IMR-90 (cell line): Measurements from ENCODE around the gene MAN1C1. TPM values are rescaled to one million over a fixed set of nuclear protein-coding genes. Genes with fewer than 3 reads are reported as not detected.

ENCODE experiments used
- ATAC-seq: fragments of 200-7000 bp; cut with Tn5 transposase; 2 replicates; pipeline ENCODE4 v1.9.1; 2020; ENCODE audit warnings: low read depth, mild to moderate bottlenecking, moderate library complexity
- BruUV-seq: library from RNA; stranded (reverse); fragments of 400-500 nt; replicated peaks from 2 replicates; lab custom pipeline; 2021; lab: Mats Ljungman, UMichigan
- CTCF ChIA-PET: fragments of 300-600 bp; formaldehyde crosslinking; extraction: SDS; loops from one replicate; lab custom pipeline; 2021; ENCODE audit warnings: antibody characterized with exemption; lab: Yijun Ruan, JAX
- POLR2A ChIA-PET: fragments of 300-600 bp; sonication (Branson Sonifier 250); formaldehyde crosslinking; loops from one replicate; lab custom pipeline; 2022; ENCODE audit warnings: antibody characterized with exemption; ENCODE audit not compliant: unreplicated experiment; lab: Charles Lee
- DNase-seq: peaks from one replicate; pipeline ENCODE4 v3.0.0; 2013
- H2AFZ ChIP-seq: replicated peaks from 2 replicates; pipeline ENCODE3; 2013; ENCODE audit warnings: low read length, mild to moderate bottlenecking; ENCODE audit not compliant: poor library complexity
- H2AK5ac ChIP-seq: 2 replicates; pipeline ENCODE4 v1.6.1; 2013; ENCODE audit warnings: low read depth, low read length, inconsistent platforms
- H2AK9ac ChIP-seq: replicated peaks from 2 replicates; pipeline ENCODE3; 2013; ENCODE audit warnings: mild to moderate bottlenecking, low read depth, low read length, moderate library complexity; ENCODE audit not compliant: poor library complexity
- H2BK120ac ChIP-seq: 2 replicates; pipeline ENCODE4 v1.6.1; 2013; ENCODE audit warnings: low read depth, low read length, inconsistent platforms
- H2BK15ac ChIP-seq: 3 replicates; pipeline ENCODE4 v1.6.1; 2013; ENCODE audit warnings: low read depth, low read length, inconsistent platforms
- H2BK20ac ChIP-seq: 2 replicates; pipeline ENCODE4 v1.6.1; 2013; ENCODE audit warnings: low read depth, mild to moderate bottlenecking, inconsistent platforms, low read length, moderate library complexity
- H2BK5ac ChIP-seq: 2 replicates; pipeline ENCODE4 v1.6.1; 2013; ENCODE audit warnings: mild to moderate bottlenecking, low read depth, low read length, inconsistent platforms; ENCODE audit not compliant: poor library complexity, severe bottlenecking
- H3K14ac ChIP-seq: replicated peaks from 2 replicates; pipeline ENCODE4 v1.6.1; 2013; ENCODE audit warnings: low read depth, low read length, inconsistent platforms
- H3K18ac ChIP-seq: 2 replicates; pipeline ENCODE4 v1.6.1; 2013; ENCODE audit warnings: low read depth, low read length, control low read depth
- H3K23ac ChIP-seq: 2 replicates; pipeline ENCODE4 v1.6.1; 2013; ENCODE audit warnings: low read depth, low read length, inconsistent platforms
- H3K27ac ChIP-seq: 2 replicates; pipeline ENCODE4 v1.5.1; 2013; ENCODE audit warnings: mild to moderate bottlenecking, control low read depth, low read length; ENCODE audit not compliant: insufficient read depth
- H3K27me3 ChIP-seq: 2 replicates; pipeline ENCODE4 v1.6.1; 2013; ENCODE audit warnings: low read length; ENCODE audit not compliant: control insufficient read depth, insufficient read depth
- H3K36me3 ChIP-seq: 2 replicates; pipeline ENCODE4 v1.6.1; 2013; ENCODE audit warnings: low read length, mixed read lengths; ENCODE audit not compliant: control insufficient read depth, insufficient read depth
- H3K4ac ChIP-seq: 2 replicates; pipeline ENCODE4 v1.6.1; 2013; ENCODE audit warnings: low read depth, low read length, inconsistent platforms
- H3K4me1 ChIP-seq: 2 replicates; pipeline ENCODE4 v1.6.1; 2013; ENCODE audit warnings: low read length, mixed read lengths; ENCODE audit not compliant: control insufficient read depth, insufficient read depth
- H3K4me2 ChIP-seq: 2 replicates; pipeline ENCODE4 v1.6.1; 2013; ENCODE audit warnings: low read depth, mild to moderate bottlenecking, control low read depth, low read length, moderate library complexity
- H3K4me3 ChIP-seq: 2 replicates; pipeline ENCODE4 v1.5.1; 2013; ENCODE audit warnings: low read depth, mild to moderate bottlenecking, control low read depth, low read length, moderate library complexity; ENCODE audit not compliant: insufficient read depth
- H3K56ac ChIP-seq: 2 replicates; pipeline ENCODE4 v1.6.1; 2013; ENCODE audit warnings: low read length, inconsistent platforms; ENCODE audit not compliant: insufficient read depth; ENCODE audit errors: extremely low read depth
- H3K79me1 ChIP-seq, 2 experiments: 2 replicates each; pipeline ENCODE4 v1.6.1; 2013; ENCODE audit warnings: low read length in 2 of 2, inconsistent platforms in 1 of 2, low read depth in 1 of 2
- H3K9ac ChIP-seq: 2 replicates; pipeline ENCODE4 v1.6.1; 2013; ENCODE audit warnings: low read depth, low read length, control low read depth
- H3K9me1 ChIP-seq: 2 replicates; pipeline ENCODE4 v1.6.1; 2013; ENCODE audit warnings: low read length, inconsistent platforms; ENCODE audit not compliant: insufficient read depth
- H3K9me3 ChIP-seq: 2 replicates; pipeline ENCODE4 v1.6.1; 2013; ENCODE audit warnings: low read length; ENCODE audit not compliant: control insufficient read depth, insufficient read depth
- H4K20me1 ChIP-seq: 2 replicates; pipeline ENCODE4 v1.6.1; 2013; ENCODE audit warnings: low read length, inconsistent platforms; ENCODE audit not compliant: insufficient read depth
- H4K5ac ChIP-seq: 2 replicates; pipeline ENCODE4 v1.6.1; 2013; ENCODE audit warnings: mild to moderate bottlenecking, low read depth, low read length, control low read depth
- H4K8ac ChIP-seq, 2 experiments: 2 replicates each; pipeline ENCODE4 v1.6.1; 2013; ENCODE audit warnings: low read depth in 2 of 2, low read length in 2 of 2, control low read depth in 1 of 2, inconsistent platforms in 1 of 2
- H4K91ac ChIP-seq: 2 replicates; pipeline ENCODE4 v1.6.1; 2013; ENCODE audit warnings: low read depth, low read length, inconsistent platforms; ENCODE audit not compliant: insufficient read depth
- BHLHE40 ChIP-seq: fragments of 150-350 bp; IDR thresholded peaks from 2 replicates; pipeline ENCODE4 v1.6.1; 2016; ENCODE audit warnings: mild to moderate bottlenecking, low read depth, low read length
- CEBPB ChIP-seq: IDR thresholded peaks from 2 replicates; pipeline ENCODE4 v1.6.1; 2012; ENCODE audit warnings: low read depth, low read length, improper control_type of control experiment
- CHD1 ChIP-seq: IDR thresholded peaks from 2 replicates; pipeline ENCODE4 v1.6.1; 2012; ENCODE audit warnings: low read depth, low read length, improper control_type of control experiment
- CTCF ChIP-seq: conservative IDR thresholded peaks from 2 replicates; pipeline ENCODE4 v1.5.1; 2012; ENCODE audit warnings: mild to moderate bottlenecking, low read depth, low read length, improper control_type of control experiment
- FOS ChIP-seq: fragments of 150-350 bp; IDR thresholded peaks from 2 replicates; pipeline ENCODE4 v1.6.1; 2016; ENCODE audit warnings: low read depth, low read length
- MAFK ChIP-seq: IDR thresholded peaks from 2 replicates; pipeline ENCODE4 v1.6.1; 2012; ENCODE audit warnings: low read depth, low read length, improper control_type of control experiment
- MAZ ChIP-seq: IDR thresholded peaks from 2 replicates; pipeline ENCODE4 v1.6.1; 2012; ENCODE audit warnings: low read depth, mild to moderate bottlenecking, low read length, improper control_type of control experiment, moderate library complexity, borderline replicate concordance
- MXI1 ChIP-seq: IDR thresholded peaks from 2 replicates; pipeline ENCODE4 v1.6.1; 2012; ENCODE audit warnings: low read depth, mild to moderate bottlenecking, low read length, moderate library complexity, borderline replicate concordance
- NFE2L2 ChIP-seq: fragments of 150-350 bp; IDR thresholded peaks from 2 replicates; pipeline ENCODE4 v1.6.1; 2016; ENCODE audit warnings: low read depth, mild to moderate bottlenecking, low read length
- POLR2A ChIP-seq: IDR thresholded peaks from 2 replicates; pipeline ENCODE4 v1.6.1; 2012; ENCODE audit warnings: mild to moderate bottlenecking, low read depth, low read length
- RAD21 ChIP-seq: IDR thresholded peaks from 2 replicates; pipeline ENCODE4 v1.6.1; 2012; ENCODE audit warnings: low read length, improper control_type of control experiment
- RCOR1 ChIP-seq: IDR thresholded peaks from 2 replicates; pipeline ENCODE4 v1.6.1; 2012; ENCODE audit warnings: mild to moderate bottlenecking, low read length, improper control_type of control experiment; ENCODE audit not compliant: insufficient replicate concordance
- RFX5 ChIP-seq: IDR thresholded peaks from 2 replicates; pipeline ENCODE4 v1.8.0; 2012; ENCODE audit warnings: low read depth, mild to moderate bottlenecking, low read length, moderate library complexity
- SMC3 ChIP-seq: fragments of 150-350 bp; IDR thresholded peaks from 2 replicates; pipeline ENCODE4 v1.6.1; 2016; ENCODE audit warnings: low read depth, mild to moderate bottlenecking, antibody characterized with exemption, low read length, moderate library complexity
- USF2 ChIP-seq: fragments of 150-350 bp; IDR thresholded peaks from 2 replicates; pipeline ENCODE4 v1.6.1; 2017; ENCODE audit warnings: mild to moderate bottlenecking, antibody characterized with exemption, low read length, low read depth
- WGBS, 2 experiments: methylation state at CpG; one replicate each; pipeline versions ENCODE4 v1.1.5 to v1.1.7; 2013; ENCODE audit warnings: missing lambda C conversion rate in 2 of 2; ENCODE audit not compliant: insufficient read length in 1 of 2; ENCODE audit errors: extremely low coverage in 2 of 2; 5-methylcytosine and 5-hydroxymethylcytosine counted together
- dilution Hi-C: fragments of 300-500 bp; cut with HindIII; formaldehyde crosslinking; loops from one replicate; pipeline ENCODE4 v1.14.3; 2018; ENCODE audit warnings: low sequenced_read_pairs; ENCODE audit not compliant: unreplicated experiment
- in situ Hi-C: fragments of 300-500 bp; cut with MboI; formaldehyde crosslinking; loops from 3 replicates; pipeline ENCODE4 v1.14.3; 2019; ENCODE audit warnings: low sequenced_read_pairs, inconsistent platforms, mixed read lengths
- intact Hi-C: fragments of 100-400 bp; cut with micrococcal nuclease; formaldehyde crosslinking; loops from 2 replicates; pipeline ENCODE4 v1.10.0; 2022
- polyA plus RNA-seq, 3 experiments: library from polyadenylated mRNA; depleted of rRNA; stranded (reverse); fragments of >200 nt; gene quantifications; 2 replicates each; pipeline ENCODE4 v1.2.3, GENCODE V29; 2012; ENCODE audit warnings: low replicate concordance in 1 of 3
- total RNA-seq: library from RNA; depleted of rRNA; stranded (reverse); fragments of >200 nt; gene quantifications from 2 replicates; pipeline ENCODE4 v1.2.3, GENCODE V29; 2012

Gene MAN1C1
- total and polyA plus RNA-seq, 2 of the 4 experiments (the other 2 are of a cell fraction) = 3.2 to 11.3 TPM

DNA sequence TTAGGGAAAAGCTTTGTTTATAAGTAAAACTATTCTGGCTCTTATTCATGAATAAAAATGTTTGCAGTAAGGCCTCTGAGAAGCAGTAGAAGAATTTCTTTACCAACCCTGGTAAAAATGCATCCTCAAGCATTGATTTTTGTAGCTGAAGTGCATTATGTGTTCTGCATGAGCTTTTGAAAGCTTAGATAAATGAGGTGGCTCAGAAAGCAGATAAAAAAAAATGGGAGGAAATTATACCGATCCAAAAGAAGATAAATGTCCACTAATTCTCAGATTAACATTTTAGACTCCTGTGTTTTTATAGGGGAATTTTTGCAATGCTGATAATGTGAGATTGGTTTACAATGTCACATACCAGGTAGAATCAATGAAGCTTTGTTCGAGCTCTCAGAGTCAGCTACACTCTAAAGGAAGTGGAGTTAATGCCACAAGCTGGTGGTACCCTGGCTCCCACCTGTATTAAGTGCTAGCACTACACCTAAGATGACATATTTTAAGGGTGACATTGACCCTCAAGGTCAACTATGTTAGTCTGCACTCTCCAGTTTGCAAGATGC lies 97.9 kb downstream of the MAN1C1 start:
- in situ Hi-C loops (no loop called here), intact Hi-C loops (loop anchor here (5.0 kb wide), 1 partner anchor 83 kb away; no protein-coding TSS in a partner anchor), dilution Hi-C loops (no loop called here)
- peak overlapping the region; percentile 90 for H2BK120ac ChIP-seq
- H2AK5ac ChIP-seq = peak overlapping the region; percentile 91
- H2AK9ac ChIP-seq = no peak overlapping the region
- BruUV-seq = no TSS peak
- H3K18ac ChIP-seq = peak overlapping the region; percentile 53
- ChIA-PET CTCF (interaction anchor here (0.8 to 1.5 kb wide), 2 partner anchors 21 to 96 kb away, joined by 3 to 4 read pairs; no protein-coding TSS in a partner anchor), POLR2A (interaction anchor here (0.5 kb wide), 1 partner anchor 12 kb away, joined by 3 read pairs; no protein-coding TSS in a partner anchor)
- H3K4me3 ChIP-seq = no peak overlapping the region
- H4K91ac ChIP-seq = peak overlapping the region; percentile 65
- peak overlapping the region; percentile 56; the same call in 1 of the 2 replicates for H3K27ac ChIP-seq
- peaks cover 37% of the 10 kb centered on the region for H3K9me1 ChIP-seq
- DNase-seq (no peak), ATAC-seq (no peak)
- H4K20me1 ChIP-seq = 0 out of 2 replicates have a peak, but pooled peaks cover 5% of the 10 kb centered on the region
- no peak overlapping the region for H2AFZ ChIP-seq
- no peak overlapping the region for H3K9ac ChIP-seq
- peak overlapping the region; percentile 9; the same call in 1 of the 3 replicates for H2BK15ac ChIP-seq
- WGBS, 2 experiments = no CpG with 5 or more reads among the region's 2 CpGs
- H2BK5ac ChIP-seq = peak overlapping the region; percentile 16
- H3K79me1 ChIP-seq = peaks cover 0 to 33% of the 10 kb centered on the region in 2 experiments; a peak in 2 of 4 replicates
- peak overlapping the region; percentile 49; the same call in 1 of the 2 replicates for H3K23ac ChIP-seq
- H3K27me3 ChIP-seq = no peaks in the 10 kb centered on the region
- H3K56ac ChIP-seq = no peak overlapping the region
- H3K9me3 ChIP-seq = no peaks in the 10 kb centered on the region
- H4K5ac ChIP-seq = peak overlapping the region; percentile 58
- H3K14ac ChIP-seq = peak overlapping the region; percentile 92
- H3K4me1 ChIP-seq = peaks cover 41% of the 10 kb centered on the region
- peak overlapping the region; percentile 85 for H3K4ac ChIP-seq
- peak overlapping the region; percentile 55 to 60; a peak in 3 of 4 replicates for H4K8ac ChIP-seq
- peak overlapping the region; percentile 52 for H3K4me2 ChIP-seq
- peak overlapping the region; percentile 74 for H2BK20ac ChIP-seq
- no peaks in the 10 kb centered on the region for H3K36me3 ChIP-seq
- no peak for TF ChIP-seq RAD21
- TF ChIP-seq RCOR1 = no peak
- no peak for TF ChIP-seq NFE2L2
- no peak for TF ChIP-seq CHD1
- TF ChIP-seq SMC3 = no peak
- no peak for TF ChIP-seq RFX5
- no peak for TF ChIP-seq MAFK
- TF ChIP-seq MXI1 = no peak
- no peak for TF ChIP-seq POLR2A
- no peak for TF ChIP-seq BHLHE40
- no peak for TF ChIP-seq USF2
- TF ChIP-seq CEBPB = no peak
- no peak for TF ChIP-seq MAZ
- TF ChIP-seq CTCF = no peak
- no peak for TF ChIP-seq FOS
